Measurements from ENCODE around the gene MGLL.

The MGLL gene

GRCh38 chr3:127751782-127752181 lies 70.5 kb downstream of the MGLL start:
- no peak for DNase-seq (ENCODE audit: extremely low read depth, low read depth)
- H3K4me3 ChIP-seq (replicated peaks; ENCODE audit: low read depth, low read length): no peak overlapping the region
- TF ChIP-seq, protein P1, sequence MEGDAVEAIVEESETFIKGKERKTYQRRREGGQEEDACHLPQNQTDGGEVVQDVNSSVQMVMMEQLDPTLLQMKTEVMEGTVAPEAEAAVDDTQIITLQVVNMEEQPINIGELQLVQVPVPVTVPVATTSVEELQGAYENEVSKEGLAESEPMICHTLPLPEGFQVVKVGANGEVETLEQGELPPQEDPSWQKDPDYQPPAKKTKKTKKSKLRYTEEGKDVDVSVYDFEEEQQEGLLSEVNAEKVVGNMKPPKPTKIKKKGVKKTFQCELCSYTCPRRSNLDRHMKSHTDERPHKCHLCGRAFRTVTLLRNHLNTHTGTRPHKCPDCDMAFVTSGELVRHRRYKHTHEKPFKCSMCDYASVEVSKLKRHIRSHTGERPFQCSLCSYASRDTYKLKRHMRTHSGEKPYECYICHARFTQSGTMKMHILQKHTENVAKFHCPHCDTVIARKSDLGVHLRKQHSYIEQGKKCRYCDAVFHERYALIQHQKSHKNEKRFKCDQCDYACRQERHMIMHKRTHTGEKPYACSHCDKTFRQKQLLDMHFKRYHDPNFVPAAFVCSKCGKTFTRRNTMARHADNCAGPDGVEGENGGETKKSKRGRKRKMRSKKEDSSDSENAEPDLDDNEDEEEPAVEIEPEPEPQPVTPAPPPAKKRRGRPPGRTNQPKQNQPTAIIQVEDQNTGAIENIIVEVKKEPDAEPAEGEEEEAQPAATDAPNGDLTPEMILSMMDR (IDR thresholded peaks at IDR 0.05; ENCODE audit: low read depth, low read length, missing control alignments): no peak

DNA sequence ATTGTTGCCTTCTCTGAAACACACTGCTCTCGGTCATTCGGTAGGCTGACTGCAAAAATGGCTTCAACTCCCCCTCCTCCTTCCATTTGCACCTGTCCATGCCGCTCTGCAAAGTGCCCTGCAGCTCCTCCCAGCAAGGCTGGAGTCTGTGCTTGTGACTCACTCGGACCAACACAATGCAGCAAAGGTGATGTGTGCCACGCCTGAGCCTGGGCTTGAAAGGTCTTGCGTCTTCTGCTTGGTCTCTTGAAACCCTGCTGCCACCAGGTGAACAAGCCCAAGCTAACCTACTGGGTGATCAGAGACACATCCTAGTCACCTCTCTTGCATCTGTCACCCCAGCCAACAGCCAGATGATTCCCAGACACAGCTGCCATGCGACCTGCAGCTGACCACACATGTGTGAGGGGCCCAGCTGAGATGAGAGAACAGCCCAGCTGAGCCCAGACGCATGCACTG lies 71.1 kb downstream of the MGLL start:
- TF ChIP-seq, protein P1 (IDR thresholded peaks at IDR 0.05; ENCODE audit: low read depth, low read length, missing control alignments): no peak
- no peak for DNase-seq (ENCODE audit: extremely low read depth, low read depth)
- no peak overlapping the region for H3K4me3 ChIP-seq (replicated peaks; ENCODE audit: low read depth, low read length)

GRCh38 chr3:127750226-127751031 lies 71.9 kb downstream of the MGLL start:
- TF ChIP-seq, protein P1 (IDR thresholded peaks at IDR 0.05; ENCODE audit: low read depth, low read length, missing control alignments): no peak
- no peak for DNase-seq (ENCODE audit: extremely low read depth, low read depth)
- H3K4me3 ChIP-seq (replicated peaks; ENCODE audit: low read depth, low read length): no peak overlapping the region

DNA sequence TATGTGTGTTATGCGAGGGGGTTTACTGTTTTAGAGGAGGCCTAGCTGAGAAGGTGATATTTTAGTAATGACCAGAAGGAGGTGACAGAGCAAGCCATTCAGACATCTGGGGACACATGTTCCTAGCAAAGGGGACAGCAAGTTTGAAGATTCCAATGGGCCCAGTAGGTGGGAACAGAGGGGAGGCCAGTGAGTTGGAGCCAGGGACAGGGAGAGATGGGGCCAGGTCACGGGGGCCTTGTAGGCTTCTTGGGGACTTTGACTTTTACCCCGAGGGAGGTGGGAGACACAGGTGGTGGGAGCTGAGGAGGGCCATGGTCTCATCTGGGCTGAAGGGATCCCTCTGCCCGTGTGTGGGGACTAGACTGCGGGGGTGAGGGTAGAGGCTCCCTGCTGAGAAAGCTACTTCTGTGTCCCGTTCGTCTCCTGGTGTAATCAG lies 72.5 kb downstream of the MGLL start:
- no peak overlapping the region for H3K4me3 ChIP-seq (replicated peaks; ENCODE audit: low read depth, low read length)
- TF ChIP-seq, protein P1 (IDR thresholded peaks at IDR 0.05; ENCODE audit: low read depth, low read length, missing control alignments): no peak
- DNase-seq (ENCODE audit: extremely low read depth, low read depth): no peak

GRCh38 chr3:127749361-127749760 lies 73.0 kb downstream of the MGLL start:
- TF ChIP-seq, protein P1 (IDR thresholded peaks at IDR 0.05; ENCODE audit: low read depth, low read length, missing control alignments): no peak
- no peak for DNase-seq (ENCODE audit: extremely low read depth, low read depth)

GRCh38 chr3:127748754-127749327 lies 73.5 kb downstream of the MGLL start:
- H3K4me3 ChIP-seq (replicated peaks; ENCODE audit: low read depth, low read length): no peak overlapping the region
- DNase-seq (ENCODE audit: extremely low read depth, low read depth): no peak
- TF ChIP-seq, protein P1 (IDR thresholded peaks at IDR 0.05; ENCODE audit: low read depth, low read length, missing control alignments): no peak

More at GRCh38 chr3:127749361-127749760, 73.0 kb downstream of the MGLL start:
- no peak overlapping the region for H3K4me3 ChIP-seq (replicated peaks; ENCODE audit: low read depth, low read length)
